HEK293T (cell line): ENCODE data around the gene KLHL33.
"Not testable (repeated sequence)": the region's sequence is repeated elsewhere in the genome, so short reads cannot be mapped to it uniquely, and the experiment has no call there.

Experiments
- CTCF ChIA-PET: fragments of 350-600 bp; formaldehyde crosslinking; extraction: SDS; loops from one replicate; lab custom pipeline; 2021; ENCODE audit warnings: antibody characterized with exemption, inconsistent platforms; lab: Yijun Ruan, JAX
- POLR2A ChIA-PET: fragments of 350-600 bp; formaldehyde crosslinking; extraction: SDS; loops from one replicate; lab custom pipeline; 2020; ENCODE audit warnings: antibody characterized with exemption, inconsistent platforms; lab: Yijun Ruan, JAX
- DNase-seq: peaks from one replicate; pipeline ENCODE4 v3.0.0; 2012; ENCODE audit warnings: mixed read lengths; ENCODE audit errors: extremely low spot score
- ARNT ChIP-seq: fragments of 450-650 bp; IDR thresholded peaks from 2 replicates; pipeline ENCODE4 v1.6.1; 2017; ENCODE audit warnings: mild to moderate bottlenecking
- BHLHE40 ChIP-seq: fragments of 450-650 bp; IDR thresholded peaks from 2 replicates; pipeline ENCODE4 v1.6.1; 2016; ENCODE audit warnings: mild to moderate bottlenecking, moderate library complexity, borderline replicate concordance
- CTBP1 ChIP-seq: fragments of 450-650 bp; IDR thresholded peaks from 2 replicates; pipeline ENCODE4 v1.6.1; 2016; ENCODE audit warnings: borderline replicate concordance
- ELF4 ChIP-seq: fragments of 450-650 bp; IDR thresholded peaks from 2 replicates; pipeline ENCODE4 v1.6.1; 2017; ENCODE audit warnings: antibody characterized with exemption
- FOXA1 ChIP-seq: fragments of 450-650 bp; IDR thresholded peaks from 2 replicates; pipeline ENCODE4 v1.6.1; 2016; ENCODE audit warnings: mild to moderate bottlenecking
- FOXK2 ChIP-seq: fragments of 450-650 bp; IDR thresholded peaks from 2 replicates; pipeline ENCODE4 v1.6.1; 2016; ENCODE audit warnings: mild to moderate bottlenecking
- FOXM1 ChIP-seq: fragments of 450-650 bp; IDR thresholded peaks from 2 replicates; pipeline ENCODE4 v1.6.1; 2017; ENCODE audit warnings: mild to moderate bottlenecking, borderline replicate concordance
- HDGF ChIP-seq: fragments of 450-650 bp; IDR thresholded peaks from 2 replicates; pipeline ENCODE4 v1.6.1; 2017; ENCODE audit warnings: antibody characterized with exemption, borderline replicate concordance
- L3MBTL2 ChIP-seq: fragments of 450-650 bp; conservative IDR thresholded peaks from 2 replicates; pipeline ENCODE4 v1.6.1; 2016; ENCODE audit warnings: mild to moderate bottlenecking
- LEF1 ChIP-seq: fragments of 450-650 bp; IDR thresholded peaks from 2 replicates; pipeline ENCODE4 v1.6.1; 2017; ENCODE audit warnings: mild to moderate bottlenecking, borderline replicate concordance
- NFRKB ChIP-seq: fragments of 450-650 bp; IDR thresholded peaks from 2 replicates; pipeline ENCODE4 v1.6.1; 2016; ENCODE audit warnings: mild to moderate bottlenecking, moderate library complexity
- PKNOX1 ChIP-seq: fragments of 450-650 bp; IDR thresholded peaks from 2 replicates; pipeline ENCODE4 v1.6.1; 2016
- SP1 ChIP-seq: fragments of 450-650 bp; IDR thresholded peaks from 2 replicates; pipeline ENCODE4 v1.6.1; 2017
- SUZ12 ChIP-seq: fragments of 450-650 bp; IDR thresholded peaks from 2 replicates; pipeline ENCODE4 v1.6.1; 2016; ENCODE audit warnings: mild to moderate bottlenecking
- TARDBP ChIP-seq: fragments of 450-650 bp; IDR thresholded peaks from 2 replicates; pipeline ENCODE4 v1.6.1; 2016
- ZNF384 ChIP-seq: fragments of 450-650 bp; IDR thresholded peaks from 2 replicates; pipeline ENCODE4 v1.6.1; 2016

The KLHL33 gene

DNA sequence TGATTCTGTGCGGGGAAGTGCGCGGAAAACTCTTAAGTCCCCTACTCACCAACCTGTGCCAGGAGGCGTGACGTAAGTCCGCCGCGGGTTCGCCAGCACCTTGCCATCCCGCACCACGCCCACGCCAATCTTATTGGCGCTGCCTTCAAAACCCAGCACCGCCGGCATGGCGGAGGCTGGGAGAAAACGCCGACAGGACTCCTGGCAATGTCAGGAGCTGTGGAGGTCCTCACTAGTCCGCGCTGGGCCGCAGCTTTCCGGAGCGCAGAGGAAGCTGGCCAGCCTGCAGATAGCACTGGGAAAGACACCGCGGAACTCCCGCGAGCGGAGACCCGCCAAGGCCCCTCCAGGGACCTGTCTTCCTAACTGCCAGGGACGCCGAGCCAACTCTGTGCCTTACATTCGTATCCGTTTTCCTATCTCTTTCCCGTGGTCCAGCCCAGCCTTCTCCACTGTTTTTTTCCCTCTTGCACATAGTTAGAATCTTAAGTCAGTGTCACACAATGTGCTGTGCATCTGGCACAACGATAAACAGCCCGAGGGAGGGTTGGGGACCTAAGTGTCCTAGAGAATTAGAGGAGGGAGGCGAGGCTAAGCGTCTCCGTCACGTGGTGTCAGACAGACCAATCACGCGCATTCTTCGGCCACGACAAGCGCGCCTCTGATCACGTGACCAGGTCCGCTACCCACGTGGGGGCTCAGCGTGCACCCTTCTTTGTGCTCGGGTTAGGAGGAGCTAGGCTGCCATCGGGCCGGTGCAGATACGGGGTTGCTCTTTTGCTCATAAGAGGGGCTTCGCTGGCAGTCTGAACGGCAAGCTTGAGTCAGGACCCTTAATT lies 18.8 kb upstream of the KLHL33 start, which contains the start of the genes APEX1 and OSGEP:
TSS of gene APEX1 (plus strand) at position 711 of the 839 bp plus-strand sequence. CDS start 420 bp downstream, outside the sequence.
TSS of gene OSGEP (minus strand) at position 297 of the 839 bp plus-strand sequence. CDS start at position 168, 129 bp downstream.
- peak; percentile 89 for TF ChIP-seq L3MBTL2
- peak; percentile 71 for TF ChIP-seq PKNOX1
- no peak for TF ChIP-seq HDGF
- no peak for TF ChIP-seq SP1
- no peak for TF ChIP-seq FOXM1
- TF ChIP-seq LEF1, result no peak
- peak; percentile 53 for TF ChIP-seq ELF4
- no peak for TF ChIP-seq ARNT
- peak; percentile 58; the same call in 1 of the 2 replicates for TF ChIP-seq CTBP1
- TF ChIP-seq SUZ12, result no peak
- TF ChIP-seq FOXK2, result peak; percentile 73; the same call in 1 of the 2 replicates
- no peak for TF ChIP-seq FOXA1
- TF ChIP-seq NFRKB, result peak; percentile 13; the same call in 1 of the 2 replicates
- no peak for TF ChIP-seq BHLHE40
- TF ChIP-seq TARDBP, result no peak
- no peak for TF ChIP-seq ZNF384
- ChIA-PET POLR2A (interaction anchor here (0.6 to 5.5 kb wide), 25 partner anchors 9 to 260 kb away, joined by 3 to 58 read pairs (median 7); partner anchors contain the start of genes CCNB1IP1, KLHL33, PARP2 and PNP), CTCF (interaction anchor here (1.5 kb wide), 1 partner anchor 39 kb away, joined by 4 read pairs; no protein-coding TSS in a partner anchor)
- DNase-seq, result peak; percentile 94

- not testable (repeated sequence) for DNase-seq
- ChIA-PET CTCF (interaction anchor here (0.6 kb wide), 1 partner anchor 369 kb away, joined by 4 read pairs; no protein-coding TSS in a partner anchor), POLR2A (interaction anchor here (5.5 kb wide), 1 partner anchor 39 kb away, joined by 58 read pairs; the partner anchor contains the start of gene TEP1)
Measured at GRCh38 chr14:20452831-20453230, 16.9 kb upstream of the KLHL33 start.

DNA sequence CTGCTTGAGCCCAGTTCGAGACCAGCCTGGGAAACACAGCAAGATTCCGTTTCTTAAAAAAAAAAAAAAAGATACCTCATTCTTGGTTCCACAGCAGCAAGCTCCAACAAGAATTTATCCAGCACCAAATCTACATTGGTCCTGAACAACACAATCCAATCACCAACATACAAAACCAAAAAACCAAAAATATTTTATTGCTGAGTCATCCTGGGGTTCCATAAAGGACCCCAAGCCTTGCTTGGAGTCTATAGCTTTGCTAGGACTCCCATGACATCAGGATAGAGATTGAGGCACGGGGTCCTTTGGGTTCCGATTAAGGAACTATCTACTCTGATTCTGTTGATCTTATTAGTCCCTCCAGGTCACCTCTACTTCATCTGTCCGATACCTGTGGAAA lies 10.9 kb upstream of the KLHL33 start:
- CTCF ChIA-PET, result no interaction called here
- POLR2A ChIA-PET, result no interaction called here
- no peak for DNase-seq
- TF ChIP-seq PKNOX1 (no peak), FOXA1 (no peak), SP1 (no peak), TARDBP (no peak), BHLHE40 (no peak), ELF4 (no peak), FOXM1 (no peak), NFRKB (no peak), SUZ12 (no peak), CTBP1 (no peak), LEF1 (no peak), ZNF384 (no peak), HDGF (no peak), L3MBTL2 (no peak)

GRCh38 chr14:20443650-20444049 lies 7.7 kb upstream of the KLHL33 start:
- DNase-seq, result not testable (repeated sequence)
- ChIA-PET POLR2A (interaction anchor here (1.5 kb wide), 1 partner anchor 18 kb away, joined by 4 read pairs; the partner anchor contains the start of gene PIP4P1), CTCF (interaction anchor here (1.1 kb wide), 1 partner anchor 29 kb away, joined by 3 read pairs; no protein-coding TSS in a partner anchor)

DNA sequence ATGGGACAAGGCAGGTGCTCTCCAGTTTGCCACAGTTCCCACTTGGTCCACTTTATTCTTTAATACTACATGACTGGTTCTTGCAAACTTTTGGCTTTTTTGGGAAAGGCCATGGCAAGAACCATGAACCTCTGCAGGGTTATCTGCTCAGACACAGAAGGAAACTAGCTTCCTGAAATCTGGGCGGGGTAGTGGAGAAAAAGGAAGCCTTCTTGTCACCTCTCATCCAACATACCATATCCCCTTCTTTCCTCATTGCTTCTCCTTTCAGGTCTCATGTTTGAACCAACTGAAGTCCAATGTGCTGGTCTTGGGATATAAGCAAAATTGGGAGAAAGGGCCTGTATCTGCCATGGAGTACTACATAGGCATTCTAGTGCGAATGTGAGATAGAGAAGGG lies 5.5 kb upstream of the KLHL33 start:
- TF ChIP-seq TARDBP (no peak), CTBP1 (no peak), ARNT (no peak), FOXA1 (no peak)
- POLR2A ChIA-PET, result interaction anchor here (0.8 to 1.9 kb wide), 2 partner anchors 13 to 28 kb away, joined by 3 to 11 read pairs; partner anchors contain the start of genes APEX1 and OSGEP
- CTCF ChIA-PET, result no interaction called here
- DNase-seq, result no peak

- TF ChIP-seq NFRKB (no peak), FOXM1 (no peak), SP1 (no peak), PKNOX1 (no peak), LEF1 (no peak), TARDBP (no peak), SUZ12 (no peak), L3MBTL2 (no peak), CTBP1 (no peak), ARNT (no peak), FOXA1 (no peak), BHLHE40 (no peak)
- POLR2A ChIA-PET, result interaction anchor here (1.0 to 1.9 kb wide), 2 partner anchors 14 to 29 kb away, joined by 3 to 11 read pairs; partner anchors contain the start of genes APEX1 and OSGEP
- CTCF ChIA-PET, result no interaction called here
- no peak for DNase-seq
Measured at GRCh38 chr14:20440882-20441281, 4.9 kb upstream of the KLHL33 start.
